ENCODE measurements around the gene CUTA. TPM values are rescaled to one million over a fixed set of nuclear protein-coding genes. Genes with fewer than 3 reads are reported as not detected.

CUTA gene
- total RNA-seq, 1 donor, result 155 TPM

- peak overlapping the region; percentile 79 for H3K4me3 ChIP-seq (ENCODE audit: low read depth, low read length)
- DNase-seq (ENCODE audit: low read depth), result no peak
- TF ChIP-seq, protein P1, sequence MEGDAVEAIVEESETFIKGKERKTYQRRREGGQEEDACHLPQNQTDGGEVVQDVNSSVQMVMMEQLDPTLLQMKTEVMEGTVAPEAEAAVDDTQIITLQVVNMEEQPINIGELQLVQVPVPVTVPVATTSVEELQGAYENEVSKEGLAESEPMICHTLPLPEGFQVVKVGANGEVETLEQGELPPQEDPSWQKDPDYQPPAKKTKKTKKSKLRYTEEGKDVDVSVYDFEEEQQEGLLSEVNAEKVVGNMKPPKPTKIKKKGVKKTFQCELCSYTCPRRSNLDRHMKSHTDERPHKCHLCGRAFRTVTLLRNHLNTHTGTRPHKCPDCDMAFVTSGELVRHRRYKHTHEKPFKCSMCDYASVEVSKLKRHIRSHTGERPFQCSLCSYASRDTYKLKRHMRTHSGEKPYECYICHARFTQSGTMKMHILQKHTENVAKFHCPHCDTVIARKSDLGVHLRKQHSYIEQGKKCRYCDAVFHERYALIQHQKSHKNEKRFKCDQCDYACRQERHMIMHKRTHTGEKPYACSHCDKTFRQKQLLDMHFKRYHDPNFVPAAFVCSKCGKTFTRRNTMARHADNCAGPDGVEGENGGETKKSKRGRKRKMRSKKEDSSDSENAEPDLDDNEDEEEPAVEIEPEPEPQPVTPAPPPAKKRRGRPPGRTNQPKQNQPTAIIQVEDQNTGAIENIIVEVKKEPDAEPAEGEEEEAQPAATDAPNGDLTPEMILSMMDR (IDR thresholded peaks at IDR 0.05; ENCODE audit: insufficient read depth, low read depth, low read length), result no peak
Observed at GRCh38 chr6:33412140-33413009, 5.5 kb downstream of the CUTA start.

GRCh38 chr6:33411632-33412005 is 6.3 kb downstream of the CUTA start:
- DNase-seq (ENCODE audit: low read depth), result no peak
- peak overlapping the region; percentile 79 for H3K4me3 ChIP-seq (ENCODE audit: low read depth, low read length)
- TF ChIP-seq, protein P1 (IDR thresholded peaks at IDR 0.05; ENCODE audit: insufficient read depth, low read depth, low read length), result no peak

GRCh38 chr6:33410711-33411631 is 6.9 kb downstream of the CUTA start, which contains the start of gene PHF1:
Gene PHF1 (plus strand): TSS chr6:33411014. CDS start chr6:33412264, 1,250 bp downstream.
- TF ChIP-seq, protein P1 (IDR thresholded peaks at IDR 0.05; ENCODE audit: insufficient read depth, low read depth, low read length), result peak; percentile 4
- H3K4me3 ChIP-seq (ENCODE audit: low read depth, low read length), result peak within 1 kb of the TSS; percentile 79
- peak; percentile 86 for DNase-seq (ENCODE audit: low read depth)

- peak; percentile 99 for DNase-seq (ENCODE audit: low read depth)
- H3K4me3 ChIP-seq (ENCODE audit: low read depth, low read length), result peak overlapping the region; percentile 79
Observed at GRCh38 chr6:33410050-33410710, 7.7 kb downstream of the CUTA start.

DNA sequence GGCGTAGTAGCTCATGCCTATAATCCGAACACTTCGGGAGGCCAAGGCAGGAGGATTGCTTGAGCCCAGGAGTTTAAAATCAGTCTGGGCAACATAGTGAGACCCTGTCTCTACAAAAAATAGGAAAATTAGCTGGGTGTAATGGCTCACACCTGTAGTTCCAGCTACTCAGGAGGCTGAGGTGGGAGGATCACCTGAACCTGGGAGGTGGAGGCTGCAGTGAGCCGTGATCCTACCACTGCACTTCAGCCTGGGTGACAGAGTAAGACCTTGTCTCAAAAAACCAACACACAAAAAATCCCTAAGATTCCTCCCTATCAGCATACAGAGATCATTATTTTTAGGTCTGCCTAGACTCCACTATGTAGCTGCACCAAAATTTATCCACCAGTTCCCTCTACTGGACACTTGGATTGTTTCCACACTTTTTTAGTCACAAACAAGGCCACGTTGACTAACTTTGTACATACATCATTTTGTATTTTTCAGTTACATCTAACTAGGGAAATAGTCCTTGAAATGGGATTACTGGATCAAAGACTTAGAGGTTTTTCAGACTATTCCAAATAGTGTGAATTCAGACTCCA is 10.7 kb downstream of the CUTA start:
- TF ChIP-seq, protein P1 (IDR thresholded peaks at IDR 0.05; ENCODE audit: insufficient read depth, low read depth, low read length), result peak; percentile 46
- no peak overlapping the region for H3K4me3 ChIP-seq (ENCODE audit: low read depth, low read length)
- DNase-seq (ENCODE audit: low read depth), result peak; percentile 78

More at GRCh38 chr6:33410050-33410710, 7.7 kb downstream of the CUTA start:
- TF ChIP-seq, protein P1 (IDR thresholded peaks at IDR 0.05; ENCODE audit: insufficient read depth, low read depth, low read length), result no peak

DNA sequence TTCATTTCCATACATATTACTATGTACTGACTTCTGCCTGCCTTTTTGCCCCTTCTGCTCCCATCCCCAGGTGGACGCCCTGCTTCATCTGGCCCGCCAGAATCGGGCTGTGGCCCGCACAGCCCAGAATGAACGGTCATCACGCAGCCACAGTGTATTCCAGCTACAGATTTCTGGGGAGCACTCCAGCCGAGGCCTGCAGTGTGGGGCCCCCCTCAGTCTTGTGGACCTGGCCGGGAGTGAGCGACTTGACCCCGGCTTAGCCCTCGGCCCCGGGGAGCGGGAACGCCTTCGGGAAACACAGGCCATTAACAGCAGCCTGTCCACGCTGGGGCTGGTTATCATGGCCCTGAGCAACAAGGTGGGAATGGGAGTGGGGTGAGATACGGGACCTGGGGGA is 11.8 kb downstream of the CUTA start:
- no peak overlapping the region for H3K4me3 ChIP-seq (ENCODE audit: low read depth, low read length)
- no peak for DNase-seq (ENCODE audit: low read depth)
- TF ChIP-seq, protein P1 (IDR thresholded peaks at IDR 0.05; ENCODE audit: insufficient read depth, low read depth, low read length), result no peak
